Astrocyte (in vitro differentiated cells and primary cell): ENCODE results near the gene INPP5A. TPM values are rescaled to one million over a fixed set of nuclear protein-coding genes. Genes with fewer than 3 reads are reported as not detected.

Experiments
- DNase-seq: peaks from one replicate; pipeline ENCODE4 v3.0.0-alpha.2; 2010; ENCODE audit warnings: low read depth
- FAIRE-seq: peaks from 2 replicates; lab custom pipeline; 2011; peaks lifted over from hg19 to GRCh38; lab: Jason Lieb, UNC
- H2AFZ ChIP-seq: 2 replicates; pipeline ENCODE4 v1.6.0; 2012; ENCODE audit warnings: low read depth, low read length, inconsistent platforms
- H3K27ac ChIP-seq: 2 replicates; pipeline ENCODE4 v1.5.1; 2011; ENCODE audit warnings: low read depth, low read length, inconsistent platforms
- H3K27me3 ChIP-seq: 2 replicates; pipeline ENCODE4 v1.6.0; 2011; ENCODE audit warnings: low read length, inconsistent platforms; ENCODE audit not compliant: insufficient read depth
- H3K36me3 ChIP-seq: 2 replicates; pipeline ENCODE4 v1.5.1; 2011; ENCODE audit warnings: low read length, inconsistent platforms; ENCODE audit not compliant: insufficient read depth
- H3K4me1 ChIP-seq: 2 replicates; pipeline ENCODE4 v1.5.1; 2011; ENCODE audit warnings: low read length, inconsistent platforms; ENCODE audit not compliant: insufficient read depth
- H3K4me2 ChIP-seq: 2 replicates; pipeline ENCODE4 v1.6.0; 2012; ENCODE audit warnings: low read length, inconsistent platforms
- H3K4me3 ChIP-seq: 2 replicates; pipeline ENCODE4 v1.5.1; 2011; ENCODE audit warnings: low read depth, mild to moderate bottlenecking, low read length, inconsistent platforms; ENCODE audit not compliant: insufficient read depth
- H3K79me2 ChIP-seq: 2 replicates; pipeline ENCODE4 v1.6.0; 2012; ENCODE audit warnings: mild to moderate bottlenecking, low read length, inconsistent platforms; ENCODE audit not compliant: insufficient read depth
- H3K9ac ChIP-seq: 2 replicates; pipeline ENCODE4 v1.6.0; 2012; ENCODE audit warnings: mild to moderate bottlenecking, low read length, inconsistent platforms
- H3K9me3 ChIP-seq: 2 replicates; pipeline ENCODE4 v1.5.1; 2012; ENCODE audit warnings: low read depth, mild to moderate bottlenecking, low read length, inconsistent platforms; ENCODE audit not compliant: insufficient read depth
- H4K20me1 ChIP-seq: 2 replicates; pipeline ENCODE4 v1.6.0; 2012; ENCODE audit warnings: low read length, inconsistent platforms; ENCODE audit not compliant: insufficient read depth
- H3K27ac Mint-ChIP-seq: one replicate; pipeline ENCODE4 v1.8.0; 2021; ENCODE audit warnings: mild to moderate bottlenecking, mixed read lengths; ENCODE audit not compliant: unreplicated experiment
- H3K27me3 Mint-ChIP-seq: one replicate; pipeline ENCODE4 v1.8.0; 2021; ENCODE audit warnings: low read depth, mixed read lengths; ENCODE audit not compliant: unreplicated experiment
- H3K36me3 Mint-ChIP-seq: one replicate; pipeline ENCODE4 v1.8.0; 2021; ENCODE audit warnings: low read depth, mixed read lengths; ENCODE audit not compliant: unreplicated experiment
- H3K4me1 Mint-ChIP-seq: one replicate; pipeline ENCODE4 v1.8.0; 2021; ENCODE audit warnings: low read depth, mixed read lengths; ENCODE audit not compliant: unreplicated experiment
- H3K4me3 Mint-ChIP-seq: one replicate; pipeline ENCODE4 v1.8.0; 2021; ENCODE audit warnings: mild to moderate bottlenecking, moderate library complexity, mixed read lengths; ENCODE audit not compliant: unreplicated experiment
- H3K9me3 Mint-ChIP-seq: one replicate; pipeline ENCODE4 v1.8.0; 2021; ENCODE audit warnings: mild to moderate bottlenecking, mixed read lengths; ENCODE audit not compliant: unreplicated experiment
- EZH2 ChIP-seq: IDR thresholded peaks from 2 replicates; pipeline ENCODE4 v1.6.1; 2012; ENCODE audit warnings: mild to moderate bottlenecking, low read length, inconsistent platforms; ENCODE audit not compliant: insufficient read depth
- total RNA-seq: library from RNA; stranded (reverse); gene quantifications from 2 replicates; pipeline ENCODE4 v1.2.1, GENCODE V29; 2021
- TF ChIP-seq, protein P1 (sequence below): IDR thresholded peaks from 2 replicates; pipeline ENCODE4 v1.5.1; 2011; ENCODE audit warnings: low read depth, mild to moderate bottlenecking, inconsistent platforms, low read length, moderate library complexity; ENCODE audit not compliant: insufficient read depth

Gene INPP5A
- total RNA-seq, 1 donor from 2014 or later = 39.1 TPM

DNA sequence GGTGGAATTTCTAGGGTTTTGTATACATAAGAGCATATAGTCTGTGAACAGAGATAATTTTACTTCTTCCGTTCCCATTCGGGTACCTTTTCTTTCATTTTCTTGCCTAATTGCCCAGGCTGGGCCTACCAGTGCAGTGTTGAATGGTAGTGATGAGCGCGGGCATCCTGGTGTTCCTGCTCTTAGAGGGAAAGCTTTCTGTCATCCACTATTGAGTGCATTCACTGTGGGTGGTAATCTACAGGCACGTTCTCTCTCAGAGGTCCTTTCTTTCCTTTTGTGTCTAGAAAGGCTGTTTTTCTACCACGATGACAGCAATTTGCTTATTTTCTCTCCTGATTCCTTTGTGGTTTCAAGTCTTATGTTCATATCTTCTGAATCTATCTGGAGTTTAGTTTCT, 65.0 kb downstream of the INPP5A start:
- H3K9ac ChIP-seq = no peak overlapping the region
- FAIRE-seq (no peak), DNase-seq (no peak)
- Mint-ChIP-seq H3K36me3 (peaks cover 8% of the 10 kb centered on the region), H3K4me1 (peaks cover 7% of the 10 kb centered on the region), H3K4me3 (no peak overlapping the region), H3K27ac (no peak overlapping the region), H3K27me3 (no peaks in the 10 kb centered on the region), H3K9me3 (peaks cover 23% of the 10 kb centered on the region)
- TF ChIP-seq, protein P1, sequence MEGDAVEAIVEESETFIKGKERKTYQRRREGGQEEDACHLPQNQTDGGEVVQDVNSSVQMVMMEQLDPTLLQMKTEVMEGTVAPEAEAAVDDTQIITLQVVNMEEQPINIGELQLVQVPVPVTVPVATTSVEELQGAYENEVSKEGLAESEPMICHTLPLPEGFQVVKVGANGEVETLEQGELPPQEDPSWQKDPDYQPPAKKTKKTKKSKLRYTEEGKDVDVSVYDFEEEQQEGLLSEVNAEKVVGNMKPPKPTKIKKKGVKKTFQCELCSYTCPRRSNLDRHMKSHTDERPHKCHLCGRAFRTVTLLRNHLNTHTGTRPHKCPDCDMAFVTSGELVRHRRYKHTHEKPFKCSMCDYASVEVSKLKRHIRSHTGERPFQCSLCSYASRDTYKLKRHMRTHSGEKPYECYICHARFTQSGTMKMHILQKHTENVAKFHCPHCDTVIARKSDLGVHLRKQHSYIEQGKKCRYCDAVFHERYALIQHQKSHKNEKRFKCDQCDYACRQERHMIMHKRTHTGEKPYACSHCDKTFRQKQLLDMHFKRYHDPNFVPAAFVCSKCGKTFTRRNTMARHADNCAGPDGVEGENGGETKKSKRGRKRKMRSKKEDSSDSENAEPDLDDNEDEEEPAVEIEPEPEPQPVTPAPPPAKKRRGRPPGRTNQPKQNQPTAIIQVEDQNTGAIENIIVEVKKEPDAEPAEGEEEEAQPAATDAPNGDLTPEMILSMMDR = no peak
- TF ChIP-seq EZH2 = no peak
- no peak overlapping the region for H2AFZ ChIP-seq
- H3K27ac ChIP-seq = no peak overlapping the region
- no peak overlapping the region for H3K4me3 ChIP-seq
- H3K4me1 ChIP-seq = peaks cover 11% of the 10 kb centered on the region
- no peaks in the 10 kb centered on the region for H3K27me3 ChIP-seq
- H4K20me1 ChIP-seq = peaks cover 92% of the 10 kb centered on the region
- peaks cover 5% of the 10 kb centered on the region for H3K9me3 ChIP-seq
- H3K4me2 ChIP-seq = no peak overlapping the region
- H3K79me2 ChIP-seq = peaks cover 91% of the 10 kb centered on the region
- H3K36me3 ChIP-seq = no peaks in the 10 kb centered on the region

DNA sequence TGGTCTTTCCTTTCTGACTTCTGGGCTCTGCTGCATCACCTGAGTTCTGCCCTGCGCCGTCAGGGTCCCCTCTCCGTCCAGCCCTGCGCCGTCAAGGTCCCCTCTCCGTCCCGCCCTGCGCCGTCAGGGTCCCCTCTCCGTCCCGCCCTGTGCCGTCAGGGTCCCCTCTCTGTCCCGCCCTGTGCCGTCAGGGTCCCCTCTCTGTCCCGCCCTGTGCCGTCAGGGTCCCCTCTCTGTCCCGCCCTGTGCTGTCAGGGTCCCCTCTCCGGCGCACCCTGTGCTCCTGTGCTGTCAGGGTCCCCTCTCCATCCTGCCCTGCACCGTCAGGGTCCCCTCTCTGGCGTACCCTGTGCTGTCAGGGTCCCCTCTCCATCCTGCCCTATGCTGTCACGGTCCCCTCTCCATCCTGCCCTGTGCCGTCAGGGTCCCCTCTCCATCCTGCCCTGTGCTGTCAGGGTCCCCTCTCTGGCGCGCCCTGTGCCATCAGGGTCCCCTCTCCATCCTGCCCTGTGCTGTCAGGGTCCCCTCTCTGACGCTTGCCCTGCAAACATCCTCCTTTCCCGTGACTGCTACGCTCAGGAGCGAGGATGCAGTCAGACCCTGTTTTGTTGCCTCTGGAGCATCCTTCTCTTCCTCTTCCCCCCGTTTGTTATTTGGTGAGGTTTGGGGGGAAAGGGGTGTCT, 66.4 kb downstream of the INPP5A start:
- H4K20me1 ChIP-seq = peaks cover 92% of the 10 kb centered on the region
- H3K4me3 ChIP-seq = no peak overlapping the region
- H3K9me3 ChIP-seq = peaks cover 5% of the 10 kb centered on the region
- Mint-ChIP-seq H3K4me1 (peaks cover 7% of the 10 kb centered on the region), H3K27me3 (no peaks in the 10 kb centered on the region), H3K9me3 (peaks cover 21% of the 10 kb centered on the region), H3K4me3 (no peak overlapping the region), H3K36me3 (peaks cover 8% of the 10 kb centered on the region), H3K27ac (no peak overlapping the region)
- TF ChIP-seq, protein P1 = no peak
- TF ChIP-seq EZH2 = no peak
- H3K36me3 ChIP-seq = no peaks in the 10 kb centered on the region
- H3K9ac ChIP-seq = no peak overlapping the region
- H3K4me2 ChIP-seq = no peak overlapping the region
- H3K79me2 ChIP-seq = peaks cover 91% of the 10 kb centered on the region
- peaks cover 11% of the 10 kb centered on the region for H3K4me1 ChIP-seq
- no peak overlapping the region for H2AFZ ChIP-seq
- FAIRE-seq = no peak
- no peaks in the 10 kb centered on the region for H3K27me3 ChIP-seq
- H3K27ac ChIP-seq = no peak overlapping the region
- no peak for DNase-seq

- no peak overlapping the region for H2AFZ ChIP-seq
- no peak overlapping the region for H3K27ac ChIP-seq
- H4K20me1 ChIP-seq = peaks cover 90% of the 10 kb centered on the region
- H3K36me3 ChIP-seq = no peaks in the 10 kb centered on the region
- DNase-seq (no peak), FAIRE-seq (no peak)
- no peaks in the 10 kb centered on the region for H3K27me3 ChIP-seq
- H3K9ac ChIP-seq = no peak overlapping the region
- Mint-ChIP-seq H3K9me3 (peaks cover 19% of the 10 kb centered on the region), H3K4me1 (peaks cover 7% of the 10 kb centered on the region), H3K27ac (no peak overlapping the region), H3K36me3 (peaks cover 8% of the 10 kb centered on the region), H3K27me3 (no peaks in the 10 kb centered on the region), H3K4me3 (no peak overlapping the region)
- no peak for TF ChIP-seq EZH2
- TF ChIP-seq, protein P1 = no peak
- H3K4me1 ChIP-seq = peaks cover 11% of the 10 kb centered on the region
- peaks cover 4% of the 10 kb centered on the region for H3K9me3 ChIP-seq
- H3K79me2 ChIP-seq = peaks cover 87% of the 10 kb centered on the region
- no peak overlapping the region for H3K4me3 ChIP-seq
- no peak overlapping the region for H3K4me2 ChIP-seq
Observed at GRCh38 chr10:132604686-132605085, 67.1 kb downstream of the INPP5A start.
